ENCODE measurements around the gene GYPA.
"Not testable (repeated sequence)": the region's sequence is repeated elsewhere in the genome, so short reads cannot be mapped to it uniquely, and the experiment has no call there.

DNA sequence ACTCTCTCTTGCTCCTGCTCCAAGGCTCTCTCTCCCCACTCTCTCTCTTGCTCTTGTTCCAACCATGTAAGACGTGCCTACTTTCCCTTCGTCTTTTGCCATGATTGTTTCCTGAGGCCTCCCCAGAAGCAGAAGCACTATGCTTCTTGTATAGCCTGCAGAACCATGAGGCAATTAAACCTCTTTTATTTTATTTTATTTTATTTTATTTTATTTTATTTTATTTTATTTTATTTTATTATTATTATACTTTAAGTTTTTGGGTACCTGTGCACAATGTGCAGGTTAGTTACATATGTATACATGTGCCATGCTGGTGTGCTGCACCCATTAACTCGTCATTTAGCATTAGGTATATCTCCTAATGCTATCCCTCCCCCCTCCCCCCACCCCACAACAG is 17.2 kb downstream of the GYPA start:
- TF ChIP-seq, protein P1, sequence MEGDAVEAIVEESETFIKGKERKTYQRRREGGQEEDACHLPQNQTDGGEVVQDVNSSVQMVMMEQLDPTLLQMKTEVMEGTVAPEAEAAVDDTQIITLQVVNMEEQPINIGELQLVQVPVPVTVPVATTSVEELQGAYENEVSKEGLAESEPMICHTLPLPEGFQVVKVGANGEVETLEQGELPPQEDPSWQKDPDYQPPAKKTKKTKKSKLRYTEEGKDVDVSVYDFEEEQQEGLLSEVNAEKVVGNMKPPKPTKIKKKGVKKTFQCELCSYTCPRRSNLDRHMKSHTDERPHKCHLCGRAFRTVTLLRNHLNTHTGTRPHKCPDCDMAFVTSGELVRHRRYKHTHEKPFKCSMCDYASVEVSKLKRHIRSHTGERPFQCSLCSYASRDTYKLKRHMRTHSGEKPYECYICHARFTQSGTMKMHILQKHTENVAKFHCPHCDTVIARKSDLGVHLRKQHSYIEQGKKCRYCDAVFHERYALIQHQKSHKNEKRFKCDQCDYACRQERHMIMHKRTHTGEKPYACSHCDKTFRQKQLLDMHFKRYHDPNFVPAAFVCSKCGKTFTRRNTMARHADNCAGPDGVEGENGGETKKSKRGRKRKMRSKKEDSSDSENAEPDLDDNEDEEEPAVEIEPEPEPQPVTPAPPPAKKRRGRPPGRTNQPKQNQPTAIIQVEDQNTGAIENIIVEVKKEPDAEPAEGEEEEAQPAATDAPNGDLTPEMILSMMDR (conservative IDR thresholded peaks at IDR 0.05; ENCODE audit: low read depth, low read length) = not testable (repeated sequence)
- TF ChIP-seq CHD1 (IDR thresholded peaks at IDR 0.05; ENCODE audit: low read depth, low read length); POLR2A (IDR thresholded peaks at IDR 0.05; ENCODE audit: low read depth, low read length); RFX5 (IDR thresholded peaks at IDR 0.05; ENCODE audit: low read depth, low read length); MXI1 (IDR thresholded peaks at IDR 0.05; ENCODE audit: borderline replicate concordance, low read depth, low read length): not testable (repeated sequence)
- TF ChIP-seq, protein P2, sequence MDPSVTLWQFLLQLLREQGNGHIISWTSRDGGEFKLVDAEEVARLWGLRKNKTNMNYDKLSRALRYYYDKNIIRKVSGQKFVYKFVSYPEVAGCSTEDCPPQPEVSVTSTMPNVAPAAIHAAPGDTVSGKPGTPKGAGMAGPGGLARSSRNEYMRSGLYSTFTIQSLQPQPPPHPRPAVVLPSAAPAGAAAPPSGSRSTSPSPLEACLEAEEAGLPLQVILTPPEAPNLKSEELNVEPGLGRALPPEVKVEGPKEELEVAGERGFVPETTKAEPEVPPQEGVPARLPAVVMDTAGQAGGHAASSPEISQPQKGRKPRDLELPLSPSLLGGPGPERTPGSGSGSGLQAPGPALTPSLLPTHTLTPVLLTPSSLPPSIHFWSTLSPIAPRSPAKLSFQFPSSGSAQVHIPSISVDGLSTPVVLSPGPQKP (IDR thresholded peaks at IDR 0.05; ENCODE audit: borderline replicate concordance, low read depth, low read length) = not testable (repeated sequence)

All from IMR-90 (cell line).